Loucy (cell line): ENCODE data around the gene ERBIN.
"Not testable (repeated sequence)": the region's sequence is repeated elsewhere in the genome, so short reads cannot be mapped to it uniquely, and the experiment has no call there.

Source experiments
- H2AFZ ChIP-seq: fragments of 200-600 bp; sonication (generic); 2 replicates; pipeline ENCODE4 v1.6.0; 2016; ENCODE audit warnings: antibody characterized with exemption, mild to moderate bottlenecking, low read length, moderate library complexity
- H3F3A ChIP-seq: fragments of 200-600 bp; 2 replicates; pipeline ENCODE4 v1.6.0; 2016; ENCODE audit warnings: antibody characterized with exemption, low read depth, mild to moderate bottlenecking
- H3K27me3 ChIP-seq: fragments of 200-600 bp; sonication (generic); 2 replicates; pipeline ENCODE4 v1.6.1; 2014; ENCODE audit warnings: low read length, mild to moderate bottlenecking; ENCODE audit not compliant: insufficient read depth, poor library complexity, severe bottlenecking
- H3K36me3 ChIP-seq: fragments of 200-600 bp; sonication (generic); 2 replicates; pipeline ENCODE4 v1.6.1; 2016; ENCODE audit warnings: low read length; ENCODE audit not compliant: insufficient read depth
- H3K4me1 ChIP-seq: fragments of 200-600 bp; sonication (generic); 2 replicates; pipeline ENCODE4 v1.5.1; 2014; ENCODE audit warnings: low read length, mild to moderate bottlenecking; ENCODE audit not compliant: insufficient read depth, poor library complexity, severe bottlenecking
- H3K4me2 ChIP-seq: fragments of 200-600 bp; sonication (generic); 2 replicates; pipeline ENCODE4 v1.6.0; 2014; ENCODE audit warnings: antibody characterized with exemption, low read length, low read depth, mild to moderate bottlenecking; ENCODE audit not compliant: poor library complexity, severe bottlenecking
- H3K4me3 ChIP-seq: fragments of 200-600 bp; sonication (generic); 2 replicates; pipeline ENCODE4 v1.5.1; 2014; ENCODE audit warnings: low read length, mild to moderate bottlenecking, mixed read lengths; ENCODE audit not compliant: poor library complexity, severe bottlenecking
- H3K79me2 ChIP-seq: fragments of 200-600 bp; sonication (generic); 2 replicates; pipeline ENCODE4 v1.6.1; 2014; ENCODE audit warnings: low read length; ENCODE audit not compliant: insufficient read depth
- H3K9ac ChIP-seq: fragments of 200-600 bp; sonication (generic); 2 replicates; pipeline ENCODE4 v1.6.0; 2014; ENCODE audit warnings: mild to moderate bottlenecking, low read depth, low read length, moderate library complexity; ENCODE audit not compliant: poor library complexity, severe bottlenecking
- H3K9me2 ChIP-seq: fragments of 200-600 bp; sonication (generic); replicated peaks from 2 replicates; pipeline ENCODE4 v1.6.1; 2016; ENCODE audit warnings: low read depth, low read length, mixed read lengths
- H3K9me3 ChIP-seq: fragments of 200-600 bp; sonication (generic); 2 replicates; pipeline ENCODE4 v1.6.1; 2014; ENCODE audit warnings: mild to moderate bottlenecking, antibody characterized with exemption, low read length, low read depth; ENCODE audit not compliant: insufficient read depth
- H4K20me1 ChIP-seq: fragments of 200-600 bp; sonication (generic); 2 replicates; pipeline ENCODE4 v1.6.0; 2014; ENCODE audit warnings: antibody characterized with exemption, low read length, mild to moderate bottlenecking; ENCODE audit not compliant: insufficient read depth, poor library complexity, severe bottlenecking
- CTCF ChIP-seq: fragments of 200-600 bp; sonication (generic); conservative IDR thresholded peaks from 2 replicates; pipeline ENCODE4 v1.5.1; 2014; ENCODE audit warnings: mild to moderate bottlenecking, antibody characterized with exemption, low read length
- EZH2phosphoT487 ChIP-seq: fragments of 200-600 bp; IDR thresholded peaks from 2 replicates; pipeline ENCODE4 v1.6.1; 2018; ENCODE audit warnings: antibody characterized with exemption, mild to moderate bottlenecking, moderate library complexity, borderline replicate concordance

ERBIN gene

GRCh38 chr5:65970481-65971367 lies 44.3 kb downstream of the ERBIN start:
- no peak overlapping the region for H3K4me2 ChIP-seq
- no peaks in the 10 kb centered on the region for H3F3A ChIP-seq

DNA sequence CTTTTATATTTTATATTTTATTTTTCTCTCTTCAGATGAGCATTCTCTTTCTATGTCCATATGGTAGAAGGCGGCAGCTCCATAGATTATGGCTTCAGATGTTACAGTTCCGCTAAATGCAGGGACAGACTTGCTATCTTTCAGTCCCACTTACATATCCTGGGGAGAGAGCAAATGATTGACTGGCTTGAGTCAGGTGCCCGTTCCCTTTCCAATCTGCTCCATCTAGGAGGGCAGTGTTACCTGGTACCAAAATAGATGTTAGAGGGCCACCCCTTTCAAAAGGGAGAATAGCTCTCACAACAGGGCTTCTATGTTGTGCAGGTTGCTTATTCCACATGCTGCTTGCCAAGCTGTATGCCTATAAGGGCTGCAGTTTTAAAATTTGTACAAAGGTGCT lies 45.3 kb downstream of the ERBIN start:
- H3K9me2 ChIP-seq: no peaks in the 10 kb centered on the region
- no peak overlapping the region for H2AFZ ChIP-seq
- H3K9ac ChIP-seq: no peak overlapping the region
- peaks cover 5% of the 10 kb centered on the region; the same call in 1 of the 2 replicates for H3K36me3 ChIP-seq
- H3K27me3 ChIP-seq: no peaks in the 10 kb centered on the region
- H4K20me1 ChIP-seq: peaks cover 76% of the 10 kb centered on the region
- H3K79me2 ChIP-seq: peaks cover 93% of the 10 kb centered on the region
- no peak overlapping the region for H3K4me2 ChIP-seq
- TF ChIP-seq EZH2phosphoT487: no peak
- no peak for TF ChIP-seq CTCF
- H3K4me1 ChIP-seq: peaks cover 11% of the 10 kb centered on the region
- H3K9me3 ChIP-seq: no peaks in the 10 kb centered on the region
- no peaks in the 10 kb centered on the region for H3F3A ChIP-seq
- no peak overlapping the region for H3K4me3 ChIP-seq

More at GRCh38 chr5:65970481-65971367, 44.3 kb downstream of the ERBIN start:
- H3K9me3 ChIP-seq: no peaks in the 10 kb centered on the region
- peaks cover 11% of the 10 kb centered on the region for H3K4me1 ChIP-seq
- H2AFZ ChIP-seq: no peak overlapping the region
- TF ChIP-seq CTCF (no peak), EZH2phosphoT487 (no peak)
- H3K9me2 ChIP-seq: no peaks in the 10 kb centered on the region
- no peaks in the 10 kb centered on the region for H3K27me3 ChIP-seq
- peaks cover 79% of the 10 kb centered on the region for H4K20me1 ChIP-seq
- H3K79me2 ChIP-seq: peaks cover 96% of the 10 kb centered on the region
- H3K36me3 ChIP-seq: peaks cover 5% of the 10 kb centered on the region
- no peak overlapping the region for H3K9ac ChIP-seq
- H3K4me3 ChIP-seq: no peak overlapping the region

- peaks cover 11% of the 10 kb centered on the region for H3K4me1 ChIP-seq
- H3K4me2 ChIP-seq, H3K9me2 ChIP-seq, H2AFZ ChIP-seq, H3K9me3 ChIP-seq, H3F3A ChIP-seq, H3K9ac ChIP-seq, H3K27me3 ChIP-seq, H3K4me3 ChIP-seq, H3K36me3 ChIP-seq: not testable (repeated sequence)
- peaks cover 84% of the 10 kb centered on the region for H3K79me2 ChIP-seq
- H4K20me1 ChIP-seq: peaks cover 65% of the 10 kb centered on the region
Measured at GRCh38 chr5:65972896-65973295, 46.5 kb downstream of the ERBIN start.

- no peak for TF ChIP-seq EZH2phosphoT487
- no peak for TF ChIP-seq CTCF
- Histone ChIP-seq H3K79me2 (peaks cover 82% of the 10 kb centered on the region), H3F3A (no peaks in the 10 kb centered on the region), H3K36me3 (peaks cover 12% of the 10 kb centered on the region), H3K9me3 (no peaks in the 10 kb centered on the region), H3K9me2 (no peaks in the 10 kb centered on the region), H3K4me1 (peaks cover 5% of the 10 kb centered on the region), H3K4me2 (no peak overlapping the region), H3K27me3 (no peaks in the 10 kb centered on the region), H3K4me3 (no peak overlapping the region), H2AFZ (no peak overlapping the region), H3K9ac (no peak overlapping the region), H4K20me1 (peaks cover 44% of the 10 kb centered on the region)
Measured at GRCh38 chr5:65978251-65978650, 51.9 kb downstream of the ERBIN start.
